GM19193 (cell line): ENCODE measurements around the gene LDAH.

Experiments
- POLR2A ChIP-seq: IDR thresholded peaks from 4 replicates; pipeline ENCODE4 v1.6.1; 2011; ENCODE audit not compliant: insufficient read depth, insufficient read length; ENCODE audit errors: extremely low read depth

LDAH gene

DNA sequence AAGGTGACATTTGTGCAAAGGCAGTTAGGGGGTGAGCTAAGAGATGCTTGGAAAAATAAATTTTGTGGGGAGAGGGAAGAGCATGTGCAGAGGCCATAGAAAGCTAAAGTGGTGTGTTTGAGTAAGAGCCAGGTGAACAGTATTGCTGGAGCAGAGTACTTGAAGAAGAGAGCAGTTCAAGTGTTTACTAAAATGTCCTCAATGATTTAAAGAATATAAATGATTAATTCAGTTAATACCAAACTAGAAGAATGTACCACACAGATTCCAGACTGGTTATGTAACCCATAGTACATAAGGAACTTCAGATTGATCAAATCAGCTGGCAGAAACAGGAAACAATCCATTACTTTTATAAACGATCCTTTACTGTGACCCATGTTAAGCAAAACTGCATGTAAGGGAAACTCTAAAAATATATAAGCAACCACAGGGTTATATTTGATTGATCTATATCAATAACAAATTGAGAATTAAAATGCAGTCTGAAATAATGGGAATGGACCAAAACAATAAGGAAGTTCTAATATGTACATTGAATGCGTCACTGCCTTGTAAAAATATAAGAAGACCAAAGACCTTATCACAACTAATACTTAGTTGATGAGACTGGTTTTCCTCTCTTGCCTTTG, 76.9 kb downstream of the LDAH start:
- no peak for TF ChIP-seq POLR2A

DNA sequence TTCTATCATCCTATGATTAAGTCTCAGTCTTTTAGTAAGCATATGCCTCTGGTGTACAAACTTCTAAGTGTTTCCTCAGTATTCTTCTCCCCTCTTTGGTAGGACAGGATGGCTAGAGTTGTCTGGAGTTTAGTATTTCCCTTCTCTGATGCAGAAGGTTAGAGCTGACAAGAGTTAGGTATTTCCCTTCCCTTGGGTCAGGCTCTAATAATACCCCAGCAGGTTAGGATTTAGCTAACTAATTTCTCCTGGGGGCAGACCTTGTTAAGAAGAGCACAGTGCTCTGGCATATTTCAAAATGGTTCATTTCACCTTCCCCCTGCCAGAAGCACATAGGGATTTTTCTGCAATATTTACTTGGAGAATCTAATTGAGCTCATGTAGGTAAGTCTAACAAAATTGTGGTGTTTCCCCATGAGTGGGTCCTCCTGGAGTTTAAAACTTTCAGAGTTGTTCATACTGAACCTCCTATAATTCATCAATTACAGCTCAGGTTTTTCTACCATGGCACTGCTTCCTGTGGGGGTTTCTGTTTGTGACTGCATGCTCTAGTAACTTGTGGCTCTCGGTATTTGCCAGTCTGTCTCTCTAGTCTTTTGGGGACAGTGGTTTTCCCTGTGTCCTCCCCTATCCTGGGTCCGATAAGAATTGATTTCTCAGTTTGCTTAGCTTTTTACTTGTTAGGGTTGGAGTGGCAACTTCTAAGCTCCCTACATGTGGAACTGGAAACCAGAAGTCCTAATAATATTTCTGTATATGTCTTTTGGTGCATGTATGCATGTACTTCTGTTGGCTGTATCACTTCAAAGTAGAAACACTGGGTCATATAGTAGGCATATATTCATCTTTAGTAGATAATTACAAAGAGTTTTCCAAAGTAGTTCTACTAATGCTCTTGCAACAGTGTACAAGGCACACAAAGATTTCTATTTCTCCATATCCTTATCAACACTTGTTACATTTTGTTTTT, 78.2 kb downstream of the LDAH start:
- TF ChIP-seq POLR2A, result no peak

DNA sequence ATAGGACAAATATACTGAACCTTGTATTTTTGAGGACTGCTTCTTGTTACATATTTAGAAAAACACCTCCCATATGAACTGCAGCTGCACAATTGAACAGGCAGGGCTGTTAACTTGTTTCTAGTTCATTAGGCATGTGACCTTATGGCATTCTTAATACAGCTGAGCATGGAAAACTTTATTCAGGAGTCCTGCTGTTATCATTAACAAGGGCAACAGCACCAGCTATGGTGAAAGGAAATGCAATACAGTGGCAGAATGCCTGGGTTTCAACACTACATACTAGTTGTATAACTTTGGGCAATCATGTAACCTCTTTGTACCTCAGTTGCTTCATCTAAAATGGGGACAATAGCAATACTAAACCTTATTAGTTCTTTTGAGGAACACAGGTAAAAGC, 84.1 kb downstream of the LDAH start:
- TF ChIP-seq POLR2A, result no peak

DNA sequence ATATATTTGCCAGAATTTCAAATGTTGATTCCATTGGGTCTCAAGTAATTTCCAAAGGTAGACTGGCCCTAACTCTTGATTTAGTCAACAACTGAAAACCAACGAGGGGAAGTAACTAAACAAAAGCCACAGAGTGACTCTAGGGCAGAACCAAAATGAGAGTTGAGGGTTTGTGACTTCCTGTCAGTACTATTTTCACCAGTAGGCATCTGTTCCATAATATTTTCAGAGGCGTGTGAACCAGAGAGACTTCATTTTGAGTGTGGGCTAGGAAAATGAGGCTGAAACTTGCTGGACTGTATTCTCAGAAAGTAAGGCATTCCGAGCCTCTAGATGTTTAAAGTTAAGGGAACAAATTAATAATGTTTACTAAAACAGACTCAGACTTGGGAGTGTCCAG, 85.4 kb downstream of the LDAH start:
- TF ChIP-seq POLR2A, result no peak

DNA sequence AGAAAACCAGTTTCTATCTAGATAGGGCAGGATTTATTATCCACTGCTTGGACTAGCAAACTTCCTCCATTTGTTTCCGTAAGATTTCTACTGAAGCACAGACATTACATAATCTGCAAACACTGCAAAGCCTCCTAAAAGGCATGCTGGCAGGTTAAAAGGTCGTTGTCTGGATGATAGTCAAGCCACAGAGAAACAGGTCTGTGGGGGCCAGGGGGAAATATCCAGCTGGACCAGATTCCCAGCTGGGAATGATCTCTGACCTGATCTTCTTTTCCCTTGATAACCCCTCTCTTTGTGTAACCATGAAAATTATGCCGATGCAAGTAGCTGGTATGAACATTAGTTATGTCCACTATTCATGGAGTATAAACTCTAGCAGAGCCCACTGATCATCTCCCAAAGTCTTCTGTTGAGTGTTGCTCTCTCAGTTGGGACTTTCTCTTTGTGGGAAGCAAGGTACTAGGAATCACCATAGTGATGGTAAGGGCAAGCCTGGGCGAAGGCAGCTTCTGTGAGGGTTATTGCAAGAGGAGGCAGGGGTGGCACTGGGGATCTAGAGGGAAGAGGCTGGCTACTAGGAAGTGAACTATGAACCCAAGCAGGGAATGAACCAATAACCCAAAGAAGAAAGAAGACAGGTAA, 94.7 kb downstream of the LDAH start:
- TF ChIP-seq POLR2A, result no peak

DNA sequence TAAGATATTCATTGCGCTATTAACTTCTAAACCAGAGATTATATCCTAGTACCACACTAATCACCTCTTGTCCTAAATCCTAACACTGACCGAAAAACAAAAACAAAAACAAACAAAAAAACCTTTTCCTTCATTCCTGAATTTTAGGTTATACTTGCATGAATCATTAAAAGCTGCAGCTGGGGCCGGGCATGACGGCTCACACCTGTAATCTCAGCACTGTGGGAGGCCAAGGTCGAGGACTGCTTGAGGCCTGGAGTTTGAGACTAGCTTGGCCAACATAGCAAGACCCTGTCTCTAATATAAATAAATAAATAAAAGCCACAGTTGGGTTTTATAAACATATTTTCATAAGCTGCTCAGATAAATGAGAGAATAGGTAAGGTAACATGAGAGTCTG, 96.0 kb downstream of the LDAH start:
- no peak for TF ChIP-seq POLR2A

DNA sequence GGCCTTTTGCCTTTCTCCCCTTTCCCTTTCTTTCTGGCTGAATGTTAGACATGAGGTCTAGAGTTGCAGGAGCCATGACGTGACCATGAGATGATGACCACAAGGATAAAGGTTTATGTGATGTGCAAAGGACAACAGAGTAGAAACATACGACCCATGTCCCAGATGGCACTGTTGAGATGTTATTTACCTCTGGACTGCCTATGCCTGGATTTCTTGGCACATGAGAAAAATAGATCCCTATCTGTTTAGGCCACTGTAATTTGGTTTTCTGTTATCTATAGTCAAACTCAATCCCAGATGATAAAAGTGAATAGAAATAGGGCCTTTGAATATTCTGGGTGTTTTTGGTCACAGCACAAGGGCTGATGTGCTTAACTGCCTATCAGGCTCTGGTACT, 97.1 kb downstream of the LDAH start:
- TF ChIP-seq POLR2A, result no peak

DNA sequence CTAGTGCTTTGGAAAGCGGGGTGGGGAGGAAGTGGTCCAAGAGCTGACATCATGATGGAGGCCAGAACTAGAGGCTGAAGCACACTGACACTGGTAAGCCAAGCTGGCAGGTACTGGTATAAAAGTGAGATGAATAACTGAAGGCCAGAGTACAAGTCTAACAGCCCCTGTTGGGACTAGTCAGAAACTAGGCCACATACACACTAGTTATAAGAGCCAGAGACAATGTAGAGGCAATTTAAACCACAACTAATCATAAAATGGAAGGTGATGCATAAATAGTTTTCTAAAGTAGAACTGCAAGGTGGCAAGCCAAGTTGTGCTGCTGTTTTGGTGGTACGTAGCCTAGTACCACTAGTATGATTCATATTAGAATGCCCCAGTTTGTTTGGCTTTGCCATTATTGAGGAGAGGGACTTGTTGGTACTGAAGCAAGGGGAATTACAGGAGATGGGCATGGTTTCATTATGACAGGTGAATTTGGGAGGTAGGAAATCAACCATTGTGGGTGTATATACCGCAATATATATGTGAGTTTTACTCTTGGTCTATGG, 98.3 kb downstream of the LDAH start:
- TF ChIP-seq POLR2A, result no peak

DNA sequence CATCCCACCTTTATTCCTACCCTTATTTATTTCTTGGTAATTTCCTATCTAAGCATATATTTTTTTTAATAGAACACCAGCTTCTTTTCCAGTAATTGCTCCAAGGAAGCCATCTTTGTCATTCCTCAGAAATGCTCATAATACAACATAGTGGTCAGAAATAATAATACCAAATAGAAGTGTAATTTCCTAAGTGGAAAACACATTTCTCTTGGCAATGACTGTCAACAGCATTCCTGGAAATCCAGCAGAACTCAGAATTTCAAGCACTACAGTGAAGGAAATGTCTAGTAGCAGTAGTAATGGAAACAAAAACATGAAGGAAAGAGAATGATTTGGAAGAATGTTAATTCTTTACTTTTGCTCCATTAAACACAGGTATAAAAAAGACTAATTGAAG, 99.4 kb downstream of the LDAH start:
- no peak for TF ChIP-seq POLR2A

DNA sequence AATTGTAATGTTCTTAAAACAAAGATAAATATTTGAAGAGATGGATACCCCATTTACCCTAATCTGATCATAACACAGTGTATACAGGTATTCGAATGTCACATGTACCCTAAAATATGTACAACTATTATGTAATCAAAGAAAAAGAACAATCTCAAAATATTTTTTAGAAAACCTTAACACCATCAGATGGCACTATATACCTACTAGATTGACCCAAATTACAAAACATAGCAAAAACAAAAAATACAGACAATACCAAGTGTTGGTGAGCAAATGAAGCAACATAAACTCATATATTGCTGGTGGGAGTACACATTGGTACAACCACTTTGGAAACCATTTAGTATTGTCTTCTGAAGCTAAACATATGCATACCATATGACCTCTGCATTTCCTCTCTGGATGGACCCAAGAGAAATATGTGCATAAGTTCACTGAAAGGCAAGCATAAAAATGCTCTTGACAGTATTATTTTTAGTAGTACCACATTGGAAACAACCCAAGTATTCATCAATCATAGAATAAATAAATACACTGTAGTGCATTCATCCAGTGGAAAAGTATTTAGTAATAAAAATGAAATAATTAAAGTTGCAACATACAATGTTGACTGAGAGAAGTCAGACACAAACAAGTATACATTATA, 100.2 kb downstream of the LDAH start:
- no peak for TF ChIP-seq POLR2A

DNA sequence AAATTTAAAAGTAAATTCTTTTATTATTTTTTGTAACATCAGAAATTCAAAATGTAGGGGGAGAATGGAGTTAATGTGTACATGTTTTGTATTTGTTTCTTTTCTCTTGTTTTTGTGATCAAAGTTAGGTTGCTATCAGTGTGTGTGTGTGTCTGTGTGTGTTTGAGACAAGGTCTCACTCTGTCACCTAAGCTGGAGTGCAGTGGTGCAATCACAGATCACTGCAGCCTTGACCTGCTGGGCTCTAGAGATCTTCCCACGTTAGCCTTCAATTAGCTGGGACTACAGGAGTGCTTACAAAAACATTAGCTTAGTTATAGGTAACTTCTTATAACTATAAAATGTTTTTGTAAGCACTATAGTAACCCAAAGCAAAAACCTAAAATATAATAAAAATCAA, 105.3 kb downstream of the LDAH start:
- no peak for TF ChIP-seq POLR2A

DNA sequence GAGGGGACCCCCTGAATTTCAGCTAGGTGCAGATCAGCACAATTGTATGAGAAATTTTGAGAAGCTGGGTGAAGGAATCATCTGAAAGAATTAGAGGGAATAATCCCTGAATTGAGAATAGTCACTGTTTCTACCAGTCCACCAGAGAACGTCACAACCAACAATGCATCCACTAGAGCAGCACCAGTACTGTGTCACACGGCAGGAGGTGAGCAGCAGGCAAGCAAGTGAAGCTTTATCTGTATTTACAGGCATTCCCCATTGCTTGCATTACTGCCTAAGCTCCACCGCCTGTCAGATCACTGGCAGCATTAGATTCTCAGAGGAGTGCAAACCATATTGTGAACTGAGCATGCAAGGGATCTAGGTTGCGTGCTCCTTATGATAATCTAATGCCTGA, 115.3 kb downstream of the LDAH start:
- TF ChIP-seq POLR2A, result no peak

DNA sequence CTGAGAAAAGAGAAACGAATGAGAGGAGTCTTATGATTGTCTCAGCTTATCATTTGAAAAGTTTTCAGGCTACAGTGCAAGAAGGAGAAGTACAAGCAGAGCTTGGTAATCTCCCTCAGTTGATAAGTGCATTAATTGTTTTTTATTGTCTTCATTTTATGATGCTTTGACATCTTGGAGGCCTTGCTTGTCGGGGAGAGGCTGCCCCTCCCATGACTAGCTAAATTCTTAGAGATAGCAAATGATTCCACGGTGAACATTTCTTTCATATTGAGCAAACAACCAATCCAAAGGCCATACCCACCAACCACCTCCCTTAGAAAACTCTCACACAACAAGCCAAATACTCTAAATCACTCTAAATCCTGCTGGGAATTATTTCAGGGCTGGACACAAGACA, 116.1 kb downstream of the LDAH start:
- TF ChIP-seq POLR2A, result no peak

DNA sequence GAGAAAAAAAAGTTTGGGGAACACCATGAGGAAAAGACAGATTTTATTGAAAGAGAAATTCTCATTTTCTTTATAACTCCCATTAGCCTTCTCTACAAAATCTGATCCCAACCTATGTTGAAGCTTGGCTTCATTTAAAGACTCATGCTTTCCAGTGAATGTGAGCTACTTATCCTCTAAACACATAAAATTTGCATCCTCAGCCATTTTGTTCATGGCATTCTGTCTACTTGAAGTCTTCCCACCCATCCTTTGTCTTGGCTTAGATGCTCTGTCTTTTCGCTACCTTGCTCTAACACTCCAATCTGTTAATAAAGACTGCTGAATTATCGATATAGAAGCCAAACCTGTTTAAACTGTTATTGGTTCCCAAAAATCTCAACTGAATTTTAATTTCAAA, 116.7 kb downstream of the LDAH start:
- TF ChIP-seq POLR2A, result no peak

DNA sequence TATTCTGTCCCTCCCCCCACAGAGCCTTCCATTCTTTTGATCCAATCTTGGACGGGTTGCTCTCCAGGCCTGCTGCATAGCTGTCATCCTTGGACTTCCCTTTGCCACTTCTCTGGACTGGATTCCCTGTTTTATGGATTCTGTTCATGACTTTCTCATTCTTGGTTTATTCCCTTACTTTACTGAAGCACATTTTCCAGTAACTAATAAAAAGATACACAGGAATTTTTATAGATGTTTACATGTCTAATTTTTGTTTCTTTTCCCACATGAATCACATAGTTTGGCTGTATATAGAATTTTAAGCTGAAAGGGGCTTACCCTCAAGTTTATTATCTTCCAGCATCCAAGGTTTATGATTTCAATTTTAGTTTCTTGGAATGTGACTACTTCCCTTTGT, 118.0 kb downstream of the LDAH start:
- TF ChIP-seq POLR2A, result no peak
